ENCODE measurements around the gene ABLIM1.

Gene ABLIM1

DNA sequence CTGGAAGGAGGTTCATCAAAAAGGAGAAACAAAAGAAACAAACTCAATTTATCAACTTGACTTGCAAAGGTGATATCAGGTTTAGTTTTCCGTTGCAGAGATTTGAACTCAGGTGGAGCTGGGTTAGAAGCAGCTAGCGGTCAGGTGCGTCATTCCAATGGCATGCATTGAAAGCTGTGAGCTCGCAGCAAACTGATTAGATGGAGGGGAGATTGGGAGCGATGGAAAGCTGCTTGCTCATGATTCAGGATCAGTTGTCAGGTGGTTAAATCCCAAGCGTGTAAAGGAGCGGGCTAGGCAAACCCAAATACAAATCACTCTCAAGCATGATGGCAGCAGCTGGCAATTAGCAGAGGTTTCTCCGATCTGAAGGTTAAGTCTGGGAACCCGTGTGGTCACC is 204.5 kb downstream of the ABLIM1 start:
- Histone ChIP-seq H3K4me3 (ENCODE audit: severe bottlenecking) (no peak overlapping the region), H3K4me1 (ENCODE audit: insufficient read depth, poor library complexity, severe bottlenecking) (no peaks in the 10 kb centered on the region), H3K9me3 (ENCODE audit: severe bottlenecking) (no peaks in the 10 kb centered on the region), H3K27ac (ENCODE audit: poor library complexity, severe bottlenecking) (no peak overlapping the region), H3K36me3 (ENCODE audit: low read depth) (peaks cover 5% of the 10 kb centered on the region; the same call in 1 of the 2 replicates), H3K27me3 (ENCODE audit: insufficient read depth, poor library complexity, severe bottlenecking) (no peaks in the 10 kb centered on the region)
- ATAC-seq (ENCODE audit: low read depth), result no peak
- no peak for DNase-seq (ENCODE audit: low spot score)
- no peak for TF ChIP-seq CTCF (IDR thresholded peaks at IDR 0.05; ENCODE audit: poor library complexity, severe bottlenecking)

DNA sequence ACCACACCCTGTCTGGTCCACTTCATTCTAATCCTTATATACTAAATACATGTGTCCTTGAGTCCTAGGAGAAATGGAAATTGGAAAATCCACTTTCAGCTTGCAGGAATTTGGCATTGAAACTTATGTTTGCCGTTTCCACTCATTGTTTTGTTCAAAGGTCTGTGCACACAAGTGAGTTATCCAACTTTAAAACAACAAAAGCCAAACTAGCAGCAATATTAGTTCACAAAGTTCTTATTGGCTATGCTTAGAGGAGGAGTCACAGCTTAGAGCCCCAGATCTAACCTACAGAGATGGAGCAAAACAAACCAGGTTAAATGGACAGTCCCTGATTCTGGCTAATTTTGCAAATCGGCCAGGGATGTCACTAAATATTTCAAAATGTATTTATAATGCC is 209.2 kb downstream of the ABLIM1 start:
- TF ChIP-seq CTCF (IDR thresholded peaks at IDR 0.05; ENCODE audit: poor library complexity, severe bottlenecking), result no peak
- DNase-seq (ENCODE audit: low spot score), result no peak
- no peaks in the 10 kb centered on the region for H3K27me3 ChIP-seq (ENCODE audit: insufficient read depth, poor library complexity, severe bottlenecking)
- H3K9me3 ChIP-seq (ENCODE audit: severe bottlenecking), result no peaks in the 10 kb centered on the region
- no peak overlapping the region for H3K27ac ChIP-seq (ENCODE audit: poor library complexity, severe bottlenecking)
- peaks cover 5% of the 10 kb centered on the region; the same call in 1 of the 2 replicates for H3K36me3 ChIP-seq (ENCODE audit: low read depth)
- H3K4me1 ChIP-seq (ENCODE audit: insufficient read depth, poor library complexity, severe bottlenecking), result no peaks in the 10 kb centered on the region
- no peak for ATAC-seq (ENCODE audit: low read depth)
- no peak overlapping the region for H3K4me3 ChIP-seq (ENCODE audit: severe bottlenecking)

DNA sequence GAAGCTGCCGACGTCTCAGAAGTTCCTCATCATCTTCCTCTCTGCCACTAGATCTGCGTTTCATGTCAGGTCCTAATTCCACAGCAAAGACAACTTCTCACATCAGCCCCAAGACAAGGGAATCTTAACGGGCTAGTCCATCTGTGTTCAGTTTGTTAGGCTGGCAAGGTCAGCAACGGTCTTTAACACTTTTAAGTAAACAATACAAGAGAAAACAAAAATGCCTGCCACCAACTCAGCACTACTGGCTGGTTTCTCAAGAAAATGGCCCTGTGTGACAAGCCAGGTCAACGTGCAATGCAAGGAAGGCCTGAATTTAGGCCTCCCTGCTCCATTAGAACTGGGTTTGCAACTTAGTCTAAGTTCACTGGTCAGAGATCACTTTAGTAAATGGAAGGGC is 212.7 kb downstream of the ABLIM1 start:
- no peak for TF ChIP-seq CTCF (IDR thresholded peaks at IDR 0.05; ENCODE audit: poor library complexity, severe bottlenecking)
- no peak for ATAC-seq (ENCODE audit: low read depth)
- H3K4me1 ChIP-seq (ENCODE audit: insufficient read depth, poor library complexity, severe bottlenecking), result no peaks in the 10 kb centered on the region
- H3K4me3 ChIP-seq (ENCODE audit: severe bottlenecking), result no peak overlapping the region
- no peaks in the 10 kb centered on the region for H3K27me3 ChIP-seq (ENCODE audit: insufficient read depth, poor library complexity, severe bottlenecking)
- no peak overlapping the region for H3K27ac ChIP-seq (ENCODE audit: poor library complexity, severe bottlenecking)
- DNase-seq (ENCODE audit: low spot score), result no peak
- peaks cover 5% of the 10 kb centered on the region; the same call in 1 of the 2 replicates for H3K36me3 ChIP-seq (ENCODE audit: low read depth)
- no peaks in the 10 kb centered on the region for H3K9me3 ChIP-seq (ENCODE audit: severe bottlenecking)

DNA sequence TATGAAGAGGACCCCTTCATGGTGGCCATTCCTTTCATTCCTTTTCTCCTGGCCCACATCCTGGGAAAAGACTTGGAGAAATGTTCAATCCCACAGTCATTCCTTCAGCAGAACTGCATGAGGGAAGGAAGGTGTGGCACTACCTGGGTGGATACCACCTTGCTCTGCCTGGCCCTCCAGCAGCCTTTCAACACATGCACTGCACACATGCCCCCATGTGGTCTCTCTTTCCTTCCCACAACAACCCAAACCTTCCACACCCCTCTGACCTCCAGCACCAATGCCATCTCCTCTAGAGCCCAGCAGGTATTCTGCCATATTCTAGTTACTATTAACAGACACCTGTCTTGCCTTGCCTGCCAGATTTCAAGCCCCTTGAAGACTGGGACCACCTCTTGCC is 213.3 kb downstream of the ABLIM1 start:
- Histone ChIP-seq H3K36me3 (ENCODE audit: low read depth) (peaks cover 2% of the 10 kb centered on the region; the same call in 1 of the 2 replicates), H3K4me3 (ENCODE audit: severe bottlenecking) (no peak overlapping the region), H3K27ac (ENCODE audit: poor library complexity, severe bottlenecking) (no peak overlapping the region), H3K4me1 (ENCODE audit: insufficient read depth, poor library complexity, severe bottlenecking) (no peaks in the 10 kb centered on the region), H3K9me3 (ENCODE audit: severe bottlenecking) (no peaks in the 10 kb centered on the region), H3K27me3 (ENCODE audit: insufficient read depth, poor library complexity, severe bottlenecking) (no peaks in the 10 kb centered on the region)
- no peak for ATAC-seq (ENCODE audit: low read depth)
- no peak for DNase-seq (ENCODE audit: low spot score)
- no peak for TF ChIP-seq CTCF (IDR thresholded peaks at IDR 0.05; ENCODE audit: poor library complexity, severe bottlenecking)

DNA sequence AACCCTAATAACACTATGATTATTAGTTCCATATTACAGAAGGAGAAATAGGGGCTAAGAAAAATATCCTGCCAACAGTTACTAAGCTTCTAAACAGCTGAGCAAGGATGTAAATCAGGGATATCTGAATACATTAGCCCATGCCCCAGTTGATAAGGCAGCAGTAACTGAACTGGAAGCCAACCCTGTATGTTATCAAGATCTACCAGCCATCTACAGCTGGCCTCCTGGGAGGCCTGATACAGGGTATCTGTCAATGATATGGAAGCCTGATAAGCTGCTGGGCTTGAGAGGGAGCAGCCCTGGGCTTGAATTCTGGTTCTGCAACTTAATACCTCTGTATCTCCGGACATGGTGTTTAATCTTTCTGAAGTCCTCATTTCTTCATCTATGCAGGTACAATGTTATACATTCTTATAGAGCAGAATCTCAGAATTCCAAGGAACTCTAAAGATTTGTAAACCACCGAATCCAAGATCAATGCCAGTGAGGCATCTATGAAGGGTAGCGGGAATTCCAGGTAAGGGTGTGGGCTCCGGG is 215.9 kb downstream of the ABLIM1 start:
- DNase-seq (ENCODE audit: low spot score) (no peak), ATAC-seq (ENCODE audit: low read depth) (no peak)
- H3K9me3 ChIP-seq (ENCODE audit: severe bottlenecking), result no peaks in the 10 kb centered on the region
- H3K4me3 ChIP-seq (ENCODE audit: severe bottlenecking), result no peak overlapping the region
- H3K4me1 ChIP-seq (ENCODE audit: insufficient read depth, poor library complexity, severe bottlenecking), result no peaks in the 10 kb centered on the region
- TF ChIP-seq CTCF (IDR thresholded peaks at IDR 0.05; ENCODE audit: poor library complexity, severe bottlenecking), result no peak
- H3K27me3 ChIP-seq (ENCODE audit: insufficient read depth, poor library complexity, severe bottlenecking), result no peaks in the 10 kb centered on the region
- peaks cover 3% of the 10 kb centered on the region; the same call in 1 of the 2 replicates for H3K36me3 ChIP-seq (ENCODE audit: low read depth)
- no peak overlapping the region for H3K27ac ChIP-seq (ENCODE audit: poor library complexity, severe bottlenecking)

Data from RWPE2 (cell line).